Measurements from ENCODE around the gene TRABD2B. TPM values are rescaled to one million over a fixed set of nuclear protein-coding genes. Genes with fewer than 3 reads are reported as not detected.

The TRABD2B gene
- total and polyA plus RNA-seq, 2 of the 4 experiments (the other 2 are of a cell fraction), result not detected

DNA sequence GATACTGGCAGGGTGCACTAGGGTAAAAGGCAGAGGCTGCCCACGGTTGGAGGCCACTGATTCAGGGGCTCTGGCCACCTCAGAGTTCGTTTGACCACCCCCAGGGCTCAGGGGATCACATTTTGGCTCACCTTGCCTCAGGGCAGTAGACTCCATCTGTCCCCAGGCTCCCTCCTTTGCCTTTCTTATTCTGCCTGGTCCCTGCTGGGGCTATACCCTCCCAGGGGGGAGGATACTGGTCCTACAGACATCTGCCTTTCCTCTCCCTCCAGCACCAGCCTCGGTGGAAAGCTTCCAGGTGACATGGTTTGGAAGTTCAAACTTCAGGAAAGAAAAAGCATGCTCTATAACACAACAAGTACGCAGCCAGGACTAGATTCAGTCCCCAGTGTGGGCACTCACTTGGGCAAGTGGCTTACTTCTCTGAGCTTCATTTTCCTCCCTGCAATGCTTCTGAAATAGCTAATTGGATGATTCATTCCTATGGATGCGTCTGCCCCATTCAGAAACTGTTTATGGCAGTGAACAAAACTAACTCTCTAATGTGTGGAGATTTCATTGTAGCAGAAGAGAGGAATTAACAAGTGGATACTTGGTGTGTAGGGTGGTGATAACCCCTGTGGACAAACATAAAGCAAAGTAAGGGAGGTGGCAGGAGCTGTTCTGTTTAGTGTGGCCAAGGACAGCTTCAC lies 154.8 kb downstream of the TRABD2B start:
- ATAC-seq (ENCODE audit: low read depth) (no peak), DNase-seq (no peak)
- Histone ChIP-seq H4K8ac (ENCODE audit: low read depth in 2 of 2, low read length in 2 of 2) (no peak overlapping the region), H3K36me3 (ENCODE audit: control insufficient read depth, insufficient read depth, low read length) (no peaks in the 10 kb centered on the region), H3K27ac (ENCODE audit: insufficient read depth, low read length) (no peak overlapping the region), H3K4ac (ENCODE audit: low read depth, low read length) (no peak overlapping the region), H2AFZ (replicated peaks; ENCODE audit: low read length, poor library complexity) (no peak overlapping the region), H4K20me1 (ENCODE audit: insufficient read depth, low read length) (no peaks in the 10 kb centered on the region), H3K4me3 (ENCODE audit: insufficient read depth, low read depth, low read length) (no peak overlapping the region), H2BK5ac (ENCODE audit: low read depth, low read length, poor library complexity, severe bottlenecking) (no peak overlapping the region), H2BK120ac (ENCODE audit: low read depth, low read length) (no peak overlapping the region), H2BK15ac (ENCODE audit: low read depth, low read length) (no peak overlapping the region), H3K9ac (ENCODE audit: low read depth, low read length) (no peak overlapping the region), H3K18ac (ENCODE audit: low read depth, low read length) (no peak overlapping the region), H3K9me3 (ENCODE audit: control insufficient read depth, insufficient read depth, low read length) (no peaks in the 10 kb centered on the region), H3K14ac (replicated peaks; ENCODE audit: low read depth, low read length) (no peak overlapping the region), H3K23ac (ENCODE audit: low read depth, low read length) (no peak overlapping the region), H2AK9ac (replicated peaks; ENCODE audit: low read depth, low read length, poor library complexity) (no peak overlapping the region), H2BK20ac (ENCODE audit: low read depth, low read length) (no peak overlapping the region), H4K5ac (ENCODE audit: low read depth, low read length) (no peak overlapping the region), H3K4me1 (ENCODE audit: control insufficient read depth, insufficient read depth, low read length) (no peaks in the 10 kb centered on the region), H3K4me2 (ENCODE audit: low read depth, low read length) (no peak overlapping the region), H2AK5ac (ENCODE audit: low read depth, low read length) (no peak overlapping the region), H3K56ac (ENCODE audit: extremely low read depth, insufficient read depth, low read length) (no peak overlapping the region), H3K9me1 (ENCODE audit: insufficient read depth, low read length) (no peaks in the 10 kb centered on the region), H4K91ac (ENCODE audit: insufficient read depth, low read depth, low read length) (no peak overlapping the region), H3K79me1 (ENCODE audit: low read depth in 1 of 2, low read length in 2 of 2) (no peaks in the 10 kb centered on the region), H3K27me3 (ENCODE audit: control insufficient read depth, insufficient read depth, low read length) (no peaks in the 10 kb centered on the region)
- dilution Hi-C loops (cut with HindIII; ENCODE audit: low sequenced_read_pairs, unreplicated experiment) (no loop called here), intact Hi-C loops (cut with micrococcal nuclease) (no loop called here), in situ Hi-C loops (cut with MboI; ENCODE audit: low sequenced_read_pairs) (no loop called here)
- 0% methylated on average over 1 of the region's 5 CpGs; no CpG with 5 or more reads in 1 of the 2 experiments for WGBS, 2 experiments (ENCODE audit: extremely low coverage in 2 of 2, insufficient read length in 1 of 2)
- CTCF ChIA-PET, result no interaction called here
- BruUV-seq (replicated peaks), result no TSS peak
- POLR2A ChIA-PET (ENCODE audit: unreplicated experiment), result no interaction called here
- TF ChIP-seq NFE2L2 (IDR thresholded peaks at IDR 0.05; ENCODE audit: low read depth, low read length), result no peak
- TF ChIP-seq, protein P1, sequence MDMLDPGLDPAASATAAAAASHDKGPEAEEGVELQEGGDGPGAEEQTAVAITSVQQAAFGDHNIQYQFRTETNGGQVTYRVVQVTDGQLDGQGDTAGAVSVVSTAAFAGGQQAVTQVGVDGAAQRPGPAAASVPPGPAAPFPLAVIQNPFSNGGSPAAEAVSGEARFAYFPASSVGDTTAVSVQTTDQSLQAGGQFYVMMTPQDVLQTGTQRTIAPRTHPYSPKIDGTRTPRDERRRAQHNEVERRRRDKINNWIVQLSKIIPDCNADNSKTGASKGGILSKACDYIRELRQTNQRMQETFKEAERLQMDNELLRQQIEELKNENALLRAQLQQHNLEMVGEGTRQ (IDR thresholded peaks at IDR 0.05; ENCODE audit: low read depth, low read length), result no peak
- TF ChIP-seq MAZ (IDR thresholded peaks at IDR 0.05; ENCODE audit: borderline replicate concordance, low read depth, low read length), result no peak
- no peak for TF ChIP-seq CHD1 (IDR thresholded peaks at IDR 0.05; ENCODE audit: low read depth, low read length)
- TF ChIP-seq BHLHE40 (IDR thresholded peaks at IDR 0.05; ENCODE audit: low read depth, low read length), result no peak
- TF ChIP-seq RCOR1 (IDR thresholded peaks at IDR 0.05; ENCODE audit: insufficient replicate concordance, low read length), result no peak
- TF ChIP-seq POLR2A (IDR thresholded peaks at IDR 0.05; ENCODE audit: low read depth, low read length), result no peak
- TF ChIP-seq RAD21 (IDR thresholded peaks at IDR 0.05; ENCODE audit: low read length), result no peak
- no peak for TF ChIP-seq MXI1 (IDR thresholded peaks at IDR 0.05; ENCODE audit: borderline replicate concordance, low read depth, low read length)
- no peak for TF ChIP-seq MAFK (IDR thresholded peaks at IDR 0.05; ENCODE audit: low read depth, low read length)
- no peak for TF ChIP-seq RFX5 (IDR thresholded peaks at IDR 0.05; ENCODE audit: low read depth, low read length)
- TF ChIP-seq CEBPB (IDR thresholded peaks at IDR 0.05; ENCODE audit: low read depth, low read length), result no peak
- TF ChIP-seq, protein P2, sequence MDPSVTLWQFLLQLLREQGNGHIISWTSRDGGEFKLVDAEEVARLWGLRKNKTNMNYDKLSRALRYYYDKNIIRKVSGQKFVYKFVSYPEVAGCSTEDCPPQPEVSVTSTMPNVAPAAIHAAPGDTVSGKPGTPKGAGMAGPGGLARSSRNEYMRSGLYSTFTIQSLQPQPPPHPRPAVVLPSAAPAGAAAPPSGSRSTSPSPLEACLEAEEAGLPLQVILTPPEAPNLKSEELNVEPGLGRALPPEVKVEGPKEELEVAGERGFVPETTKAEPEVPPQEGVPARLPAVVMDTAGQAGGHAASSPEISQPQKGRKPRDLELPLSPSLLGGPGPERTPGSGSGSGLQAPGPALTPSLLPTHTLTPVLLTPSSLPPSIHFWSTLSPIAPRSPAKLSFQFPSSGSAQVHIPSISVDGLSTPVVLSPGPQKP (IDR thresholded peaks at IDR 0.05; ENCODE audit: borderline replicate concordance, low read depth, low read length), result no peak
- no peak for TF ChIP-seq FOS (IDR thresholded peaks at IDR 0.05; ENCODE audit: low read depth, low read length)
- no peak for TF ChIP-seq SMC3 (IDR thresholded peaks at IDR 0.05; ENCODE audit: low read depth, low read length)
- TF ChIP-seq CTCF (conservative IDR thresholded peaks at IDR 0.05; ENCODE audit: low read depth, low read length), result no peak
